Upper lobe of left lung (tissue), 4 donors: ENCODE measurements around the gene MOK.

Experiments
- EP300 ChIP-seq, 4 donors: sonication (generic); formaldehyde crosslinking; IDR thresholded peaks; one replicate each; pipeline ENCODE4 v1.5.1; 2017; ENCODE audit warnings: antibody characterized with exemption in 4 of 4, control low read depth in 2 of 4
- POLR2AphosphoS5 ChIP-seq, 2 donors: sonication (generic); formaldehyde crosslinking; IDR thresholded peaks; one replicate each; pipeline ENCODE4 v1.5.1; 2017; ENCODE audit warnings: antibody characterized with exemption in 2 of 2
- TF ChIP-seq, protein P1 (sequence below), 6 experiments: fragments of 450-650 bp in 4 of 6; fragments of 200-600 bp in 2 of 6; sonication (generic) in 2 of 6; IDR thresholded peaks; one replicate each; pipeline ENCODE4 v1.5.1; 2016 to 2019; ENCODE audit warnings: antibody characterized with exemption in 6 of 6

- TF ChIP-seq, protein P1, sequence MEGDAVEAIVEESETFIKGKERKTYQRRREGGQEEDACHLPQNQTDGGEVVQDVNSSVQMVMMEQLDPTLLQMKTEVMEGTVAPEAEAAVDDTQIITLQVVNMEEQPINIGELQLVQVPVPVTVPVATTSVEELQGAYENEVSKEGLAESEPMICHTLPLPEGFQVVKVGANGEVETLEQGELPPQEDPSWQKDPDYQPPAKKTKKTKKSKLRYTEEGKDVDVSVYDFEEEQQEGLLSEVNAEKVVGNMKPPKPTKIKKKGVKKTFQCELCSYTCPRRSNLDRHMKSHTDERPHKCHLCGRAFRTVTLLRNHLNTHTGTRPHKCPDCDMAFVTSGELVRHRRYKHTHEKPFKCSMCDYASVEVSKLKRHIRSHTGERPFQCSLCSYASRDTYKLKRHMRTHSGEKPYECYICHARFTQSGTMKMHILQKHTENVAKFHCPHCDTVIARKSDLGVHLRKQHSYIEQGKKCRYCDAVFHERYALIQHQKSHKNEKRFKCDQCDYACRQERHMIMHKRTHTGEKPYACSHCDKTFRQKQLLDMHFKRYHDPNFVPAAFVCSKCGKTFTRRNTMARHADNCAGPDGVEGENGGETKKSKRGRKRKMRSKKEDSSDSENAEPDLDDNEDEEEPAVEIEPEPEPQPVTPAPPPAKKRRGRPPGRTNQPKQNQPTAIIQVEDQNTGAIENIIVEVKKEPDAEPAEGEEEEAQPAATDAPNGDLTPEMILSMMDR (IDR thresholded peaks at IDR 0.05): no peak
- TF ChIP-seq EP300 (IDR thresholded peaks at IDR 0.05): no peak
- no peak for TF ChIP-seq POLR2AphosphoS5 (IDR thresholded peaks at IDR 0.05)
These were observed 10.2 kb upstream of the MOK start for GRCh38 chr14:102315121-102315520.
